HG02938 (cell line): ENCODE data around the gene OR1J1.

Source experiments
- ATAC-seq: cut with Tn5 transposase; IDR thresholded peaks from one replicate; pipeline ENCODE4 v1.9.1; 2021; ENCODE audit warnings: mild to moderate bottlenecking, moderate library complexity; ENCODE audit not compliant: unreplicated experiment

The OR1J1 gene

DNA sequence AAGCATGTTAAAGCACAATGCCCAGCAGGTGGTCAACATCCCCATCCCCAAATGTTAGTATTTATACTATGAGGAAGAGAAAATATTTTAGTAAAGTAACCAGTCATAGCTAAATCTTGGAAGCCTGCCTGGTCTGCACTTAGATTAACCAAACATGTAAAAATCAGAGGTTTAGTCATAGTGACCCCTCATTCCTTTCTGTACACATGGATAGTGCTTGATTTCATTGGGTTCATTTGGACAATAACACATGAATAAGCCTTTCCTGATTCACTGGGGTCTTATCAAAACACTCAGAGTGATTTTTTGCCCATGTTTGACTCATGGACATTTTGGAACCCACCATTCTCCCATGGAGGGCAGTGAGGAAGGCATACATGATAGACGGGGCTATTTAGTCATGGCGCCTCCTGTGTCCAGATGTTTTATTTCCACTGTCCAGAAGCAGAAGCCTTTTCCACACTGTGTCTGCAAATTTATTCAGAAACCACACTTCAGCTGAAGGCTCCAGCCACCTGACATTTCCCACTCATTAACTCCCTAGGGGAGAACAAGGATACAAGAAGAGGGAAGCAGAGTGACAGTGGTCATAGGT, 32.5 kb downstream of the OR1J1 start:
- no peak for ATAC-seq

DNA sequence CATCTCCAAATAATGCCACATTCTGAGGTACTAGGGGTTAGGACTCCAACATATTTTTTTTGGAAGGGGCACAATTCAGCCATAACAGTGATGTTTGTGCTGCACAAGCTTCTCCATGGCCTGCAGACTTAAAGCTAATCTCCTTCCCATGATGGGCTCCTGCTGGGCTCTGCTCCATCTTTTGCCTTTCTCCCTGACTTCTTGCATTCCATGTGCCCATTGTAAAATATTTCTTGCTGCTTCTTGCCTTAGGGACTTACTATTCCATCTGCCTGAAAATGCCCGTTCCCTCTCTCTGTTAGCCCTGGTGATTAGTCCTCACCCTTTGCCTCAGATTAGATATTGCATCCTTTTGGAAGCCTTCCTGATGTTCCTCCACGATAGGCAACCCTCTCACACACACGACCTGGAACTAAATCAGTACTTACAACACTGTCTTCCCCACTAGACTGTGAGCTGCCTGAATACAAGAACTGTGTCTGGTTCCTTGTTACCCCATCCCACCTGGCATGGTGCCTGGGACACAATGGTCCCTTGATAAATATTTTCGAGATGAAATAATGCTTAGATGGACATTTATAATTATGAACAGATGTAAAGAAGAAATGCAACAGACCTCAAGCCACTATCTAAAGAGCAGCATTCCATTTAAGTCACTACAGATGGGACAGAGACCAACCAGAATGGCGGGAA, 33.5 kb downstream of the OR1J1 start:
- ATAC-seq, result no peak

DNA sequence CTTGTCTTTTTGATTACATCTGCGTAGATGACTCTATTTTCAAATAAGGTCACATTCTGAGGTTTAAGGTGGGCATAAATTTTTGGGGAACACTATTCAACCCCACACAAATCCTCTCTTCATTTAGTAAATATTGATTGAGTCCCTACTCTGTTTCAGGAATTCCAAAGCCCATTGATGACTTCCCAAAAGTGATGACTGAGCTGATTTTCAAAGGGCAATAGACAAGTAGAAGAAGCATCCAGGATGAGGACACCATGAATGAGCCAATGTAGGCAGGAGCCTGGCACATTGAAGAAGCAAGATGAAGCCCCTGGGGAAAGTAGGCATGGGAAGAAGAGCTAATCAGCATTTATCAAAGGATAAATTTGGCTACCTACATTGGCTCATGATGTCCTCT, 35.2 kb downstream of the OR1J1 start:
- ATAC-seq, result no peak
